Osteoblast (primary cell): ENCODE results near the gene ELOVL6. TPM values are rescaled to one million over a fixed set of nuclear protein-coding genes. Genes with fewer than 3 reads are reported as not detected.

Experiments used
- DNase-seq: peaks from one replicate; pipeline ENCODE4 v3.0.0; 2011; ENCODE audit warnings: low spot score, mixed read lengths; ENCODE audit not compliant: insufficient read length; ENCODE audit errors: missing footprints
- H2AFZ ChIP-seq: 2 replicates; pipeline ENCODE4 v1.6.0; 2011; ENCODE audit warnings: mild to moderate bottlenecking, low read length
- H3K27ac ChIP-seq: 2 replicates; pipeline ENCODE4 v1.5.1; 2011; ENCODE audit warnings: mild to moderate bottlenecking, low read depth, low read length, moderate library complexity
- H3K27me3 ChIP-seq: 2 replicates; pipeline ENCODE4 v1.6.0; 2012; ENCODE audit warnings: mild to moderate bottlenecking, control low read depth, inconsistent platforms, low read length, moderate library complexity; ENCODE audit not compliant: insufficient read depth
- H3K36me3 ChIP-seq: 2 replicates; pipeline ENCODE4 v1.5.1; 2011; ENCODE audit warnings: mild to moderate bottlenecking, low read length, control low read depth, moderate library complexity; ENCODE audit not compliant: insufficient read depth
- H3K4me1 ChIP-seq: 2 replicates; pipeline ENCODE4 v1.5.1; 2011; ENCODE audit warnings: mild to moderate bottlenecking, low read length, control low read depth, moderate library complexity; ENCODE audit not compliant: insufficient read depth
- H3K4me2 ChIP-seq: 2 replicates; pipeline ENCODE4 v1.6.0; 2011; ENCODE audit warnings: mild to moderate bottlenecking, low read length; ENCODE audit not compliant: insufficient read depth
- H3K4me3 ChIP-seq: fragments of 200-600 bp; sonication (generic); 3 replicates; pipeline ENCODE4 v1.5.1; 2012; ENCODE audit warnings: mild to moderate bottlenecking, low read length, inconsistent platforms; ENCODE audit not compliant: insufficient read depth
- H3K79me2 ChIP-seq: 2 replicates; pipeline ENCODE4 v1.6.0; 2012; ENCODE audit warnings: mild to moderate bottlenecking, low read length, control low read depth, inconsistent platforms; ENCODE audit not compliant: insufficient read depth
- H3K9me3 ChIP-seq: 2 replicates; pipeline ENCODE4 v1.5.1; 2011; ENCODE audit warnings: low read depth, low read length, control low read depth
- H4K20me1 ChIP-seq: 2 replicates; pipeline ENCODE4 v1.6.0; 2012; ENCODE audit warnings: mild to moderate bottlenecking, low read length, control low read depth; ENCODE audit not compliant: insufficient read depth
- total RNA-seq: library from RNA; depleted of rRNA; stranded (reverse); fragments of >200 nt; gene quantifications from 2 replicates; pipeline ENCODE4 v1.2.3, GENCODE V29; 2012
- TF ChIP-seq, protein P1 (sequence below): IDR thresholded peaks from 2 replicates; pipeline ENCODE4 v1.5.1; 2011; ENCODE audit warnings: mild to moderate bottlenecking, low read depth, low read length, moderate library complexity; ENCODE audit errors: extremely low read depth

Gene ELOVL6
- total RNA-seq, 1 donor: 12.7 TPM

- DNase-seq: peak; percentile 86
- Histone ChIP-seq H3K9me3 (no peaks in the 10 kb centered on the region), H4K20me1 (no peaks in the 10 kb centered on the region), H2AFZ (peak overlapping the region; percentile 98), H3K27me3 (no peaks in the 10 kb centered on the region), H3K4me1 (peaks cover 17% of the 10 kb centered on the region), H3K4me3 (peak overlapping the region; percentile 95), H3K27ac (peak overlapping the region; percentile 72), H3K36me3 (peaks cover 5% of the 10 kb centered on the region), H3K79me2 (peaks cover 45% of the 10 kb centered on the region), H3K4me2 (peak overlapping the region; percentile 98)
- TF ChIP-seq, protein P1, sequence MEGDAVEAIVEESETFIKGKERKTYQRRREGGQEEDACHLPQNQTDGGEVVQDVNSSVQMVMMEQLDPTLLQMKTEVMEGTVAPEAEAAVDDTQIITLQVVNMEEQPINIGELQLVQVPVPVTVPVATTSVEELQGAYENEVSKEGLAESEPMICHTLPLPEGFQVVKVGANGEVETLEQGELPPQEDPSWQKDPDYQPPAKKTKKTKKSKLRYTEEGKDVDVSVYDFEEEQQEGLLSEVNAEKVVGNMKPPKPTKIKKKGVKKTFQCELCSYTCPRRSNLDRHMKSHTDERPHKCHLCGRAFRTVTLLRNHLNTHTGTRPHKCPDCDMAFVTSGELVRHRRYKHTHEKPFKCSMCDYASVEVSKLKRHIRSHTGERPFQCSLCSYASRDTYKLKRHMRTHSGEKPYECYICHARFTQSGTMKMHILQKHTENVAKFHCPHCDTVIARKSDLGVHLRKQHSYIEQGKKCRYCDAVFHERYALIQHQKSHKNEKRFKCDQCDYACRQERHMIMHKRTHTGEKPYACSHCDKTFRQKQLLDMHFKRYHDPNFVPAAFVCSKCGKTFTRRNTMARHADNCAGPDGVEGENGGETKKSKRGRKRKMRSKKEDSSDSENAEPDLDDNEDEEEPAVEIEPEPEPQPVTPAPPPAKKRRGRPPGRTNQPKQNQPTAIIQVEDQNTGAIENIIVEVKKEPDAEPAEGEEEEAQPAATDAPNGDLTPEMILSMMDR: no peak
Measured at GRCh38 chr4:110198049-110198434, 373 bp downstream of the ELOVL6 start.

DNA sequence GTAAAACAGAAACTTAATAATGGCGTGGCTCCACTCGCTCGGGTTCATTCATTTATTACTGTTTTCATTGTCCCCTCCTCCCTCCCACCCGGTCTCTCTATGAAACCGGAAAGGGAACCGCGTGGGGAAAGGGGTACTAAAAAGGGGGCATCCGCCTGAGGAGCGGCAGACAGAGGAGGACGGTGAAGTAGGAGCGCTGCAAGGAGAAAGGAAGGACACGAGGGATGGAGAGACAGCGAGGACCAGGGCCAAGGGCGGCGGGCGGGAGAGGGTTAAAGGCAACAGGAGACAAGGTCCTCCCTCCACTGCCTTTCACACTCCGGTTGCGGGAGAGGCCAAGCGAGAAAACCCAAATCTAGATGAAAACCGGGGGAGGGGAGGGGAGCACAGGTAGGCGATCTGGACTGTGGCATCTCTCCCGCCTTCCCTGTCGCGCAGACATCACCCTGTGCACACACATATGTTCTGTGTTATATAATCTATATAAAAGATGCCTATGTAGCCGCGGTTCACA is 829 bp downstream of the ELOVL6 start:
- H3K4me2 ChIP-seq: peak overlapping the region; percentile 98
- peaks cover 17% of the 10 kb centered on the region for H3K4me1 ChIP-seq
- peaks cover 50% of the 10 kb centered on the region for H3K79me2 ChIP-seq
- H3K4me3 ChIP-seq: peak overlapping the region; percentile 95
- H4K20me1 ChIP-seq: no peaks in the 10 kb centered on the region
- TF ChIP-seq, protein P1: no peak
- no peaks in the 10 kb centered on the region for H3K9me3 ChIP-seq
- peak; percentile 87 for DNase-seq
- peak overlapping the region; percentile 98 for H2AFZ ChIP-seq
- H3K27me3 ChIP-seq: no peaks in the 10 kb centered on the region
- peaks cover 5% of the 10 kb centered on the region for H3K36me3 ChIP-seq
- peak overlapping the region; percentile 72 for H3K27ac ChIP-seq

DNA sequence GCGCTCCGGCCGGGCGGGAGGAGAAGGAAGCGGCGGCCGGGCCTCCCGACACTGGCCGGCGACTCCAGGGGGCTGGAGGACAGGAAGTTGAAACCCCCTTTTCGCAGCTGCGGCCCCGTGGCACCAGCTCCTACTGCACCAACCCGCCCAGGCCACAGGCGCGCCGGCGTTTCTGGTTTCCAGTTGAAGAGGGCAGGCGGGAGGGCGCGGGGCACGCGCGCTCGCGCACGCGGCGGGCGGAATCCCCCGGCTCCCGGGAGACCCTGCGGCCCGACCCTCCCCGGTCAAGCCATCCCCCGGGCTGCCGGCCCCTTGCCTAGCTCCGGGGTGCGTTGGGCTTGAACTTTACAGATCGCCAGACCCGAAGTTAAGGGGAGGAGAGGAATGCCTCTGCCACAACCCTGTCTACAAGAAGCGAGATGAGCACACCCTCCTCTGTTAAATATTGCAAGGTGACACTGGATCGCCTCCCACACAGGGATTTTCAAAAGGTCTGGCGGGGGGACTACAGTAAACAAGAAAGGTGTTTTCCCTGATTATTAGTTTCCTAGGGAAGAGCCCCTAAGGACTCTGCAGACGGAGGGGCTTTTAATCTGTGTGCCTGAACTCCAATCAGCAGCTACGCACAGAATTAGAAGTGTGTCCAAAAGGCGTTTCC is 1.4 kb downstream of the ELOVL6 start:
- peak overlapping the region; percentile 98 for H3K4me2 ChIP-seq
- H3K79me2 ChIP-seq: peaks cover 50% of the 10 kb centered on the region

More for the DNA sequence above, 1.4 kb downstream of the ELOVL6 start:
- Histone ChIP-seq H3K9me3 (no peaks in the 10 kb centered on the region), H4K20me1 (no peaks in the 10 kb centered on the region), H3K27ac (peak overlapping the region; percentile 72), H3K4me1 (peaks cover 17% of the 10 kb centered on the region), H2AFZ (peak overlapping the region; percentile 98), H3K4me3 (peak overlapping the region; percentile 95), H3K27me3 (no peaks in the 10 kb centered on the region), H3K36me3 (peaks cover 5% of the 10 kb centered on the region)
- TF ChIP-seq, protein P1: no peak
- DNase-seq: peak; percentile 88
